Skeletal muscle cell (primary cell): ENCODE measurements around the gene RAC2.

Experiments
- DNase-seq: peaks from one replicate; pipeline ENCODE4 v3.0.0-alpha.2; 2010; ENCODE audit warnings: low read depth
- H3K4me3 ChIP-seq: 2 replicates; pipeline ENCODE4 v1.5.1; 2011; ENCODE audit warnings: low read depth, mild to moderate bottlenecking, control low read depth, low read length, moderate library complexity

Gene RAC2

DNA sequence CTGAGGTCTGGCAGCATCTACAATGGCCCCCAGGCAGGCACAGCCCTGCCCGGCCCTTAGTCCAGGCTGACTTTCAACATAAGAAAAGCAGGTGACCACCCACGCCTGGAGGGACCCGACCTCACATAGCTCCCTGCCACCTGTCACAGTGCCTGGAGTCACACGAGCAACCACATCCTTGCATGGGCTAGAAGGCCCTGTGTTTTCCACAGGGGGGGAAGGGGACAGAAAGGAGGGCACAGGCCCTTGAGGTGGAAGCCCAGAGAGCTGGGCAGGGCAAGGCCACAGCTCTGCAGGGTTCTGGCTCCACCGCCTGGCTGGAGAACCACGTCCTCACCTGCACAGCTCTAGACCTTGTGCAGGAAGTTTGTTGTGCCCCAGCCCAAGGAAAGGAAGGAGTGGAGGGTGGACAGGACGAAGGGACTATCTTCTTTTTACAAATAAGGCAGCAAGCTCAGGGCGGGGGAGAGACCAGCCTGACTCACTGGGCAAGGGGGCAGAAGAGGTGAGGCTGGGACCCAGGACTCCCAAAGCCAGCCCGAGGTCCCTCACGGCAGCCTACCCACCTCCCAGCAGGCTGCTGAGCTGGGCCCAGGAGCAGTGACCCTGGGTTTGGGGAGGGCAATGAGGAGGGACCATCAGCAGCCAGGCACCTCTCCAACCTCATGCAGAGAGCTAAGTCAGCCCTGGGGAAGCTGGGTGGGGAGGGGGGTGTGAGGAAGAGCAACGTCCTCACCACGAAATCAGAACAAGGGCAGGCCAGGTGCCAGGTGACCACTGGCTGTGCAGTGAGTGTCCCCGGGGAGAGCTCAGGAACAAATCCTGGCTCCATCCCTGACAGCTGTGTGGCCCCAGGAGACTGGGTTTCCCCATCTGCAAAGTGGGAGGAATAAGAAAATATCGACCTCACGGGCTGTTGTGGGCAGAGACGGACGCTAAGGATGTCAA is 60.4 kb downstream of the RAC2 start:
- no peak for DNase-seq
- no peak overlapping the region for H3K4me3 ChIP-seq

GRCh38 chr22:37182949-37183245 is 61.2 kb downstream of the RAC2 start:
- DNase-seq, result no peak

DNA sequence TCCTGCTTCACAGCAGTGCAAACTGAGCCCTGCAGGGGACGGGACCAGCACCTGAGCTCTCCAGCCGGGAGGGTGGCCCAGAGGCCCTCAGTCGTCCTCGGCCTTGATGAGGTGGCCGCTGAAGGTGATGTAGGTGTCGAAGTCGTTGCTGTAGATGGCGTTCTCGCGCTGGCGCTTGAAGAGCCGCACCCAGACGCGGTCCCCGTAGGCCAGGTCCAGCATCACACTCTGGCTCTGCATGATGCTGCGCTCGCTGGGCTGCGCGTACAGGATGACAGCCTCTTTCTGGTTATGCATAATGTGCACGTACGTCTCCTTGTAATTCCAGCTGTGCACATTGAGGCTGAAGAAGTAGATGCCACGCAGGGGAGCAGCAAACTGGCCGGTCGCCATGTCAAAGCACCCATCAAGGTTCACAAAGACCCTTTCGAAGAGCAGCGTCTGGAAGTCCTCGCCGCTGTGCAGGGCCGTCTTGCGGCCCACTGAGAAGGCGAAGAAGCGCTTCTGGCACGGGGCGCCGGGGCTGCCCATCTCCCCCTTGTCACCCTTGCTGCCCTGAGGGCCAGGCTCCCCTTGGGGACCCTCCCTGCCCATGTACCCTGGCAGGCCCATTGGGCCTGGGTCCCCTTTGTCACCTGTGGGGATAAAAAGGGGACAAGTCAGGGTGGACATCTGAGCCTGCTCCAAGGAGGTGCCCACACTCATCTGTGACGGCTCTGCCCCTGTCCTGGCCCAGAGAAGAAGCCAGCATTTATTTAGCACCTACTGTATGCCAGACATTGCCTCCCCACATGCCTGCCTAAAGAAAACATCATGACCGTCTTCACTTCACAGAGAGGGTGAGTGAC is 61.7 kb downstream of the RAC2 start:
- no peak overlapping the region for H3K4me3 ChIP-seq
- DNase-seq, result no peak

More at GRCh38 chr22:37182949-37183245, 61.2 kb downstream of the RAC2 start:
- no peak overlapping the region for H3K4me3 ChIP-seq

- H3K4me3 ChIP-seq, result no peak overlapping the region
- no peak for DNase-seq
Measured at GRCh38 chr22:37181681-37182080, 62.4 kb downstream of the RAC2 start.

- H3K4me3 ChIP-seq, result no peak overlapping the region
- DNase-seq, result no peak
Measured at GRCh38 chr22:37180531-37181231, 63.4 kb downstream of the RAC2 start.

- DNase-seq, result no peak
- no peak overlapping the region for H3K4me3 ChIP-seq
Measured at GRCh38 chr22:37179622-37180420, 64.2 kb downstream of the RAC2 start.

GRCh38 chr22:37179126-37179470 is 65.0 kb downstream of the RAC2 start:
- DNase-seq, result no peak
- no peak overlapping the region for H3K4me3 ChIP-seq

DNA sequence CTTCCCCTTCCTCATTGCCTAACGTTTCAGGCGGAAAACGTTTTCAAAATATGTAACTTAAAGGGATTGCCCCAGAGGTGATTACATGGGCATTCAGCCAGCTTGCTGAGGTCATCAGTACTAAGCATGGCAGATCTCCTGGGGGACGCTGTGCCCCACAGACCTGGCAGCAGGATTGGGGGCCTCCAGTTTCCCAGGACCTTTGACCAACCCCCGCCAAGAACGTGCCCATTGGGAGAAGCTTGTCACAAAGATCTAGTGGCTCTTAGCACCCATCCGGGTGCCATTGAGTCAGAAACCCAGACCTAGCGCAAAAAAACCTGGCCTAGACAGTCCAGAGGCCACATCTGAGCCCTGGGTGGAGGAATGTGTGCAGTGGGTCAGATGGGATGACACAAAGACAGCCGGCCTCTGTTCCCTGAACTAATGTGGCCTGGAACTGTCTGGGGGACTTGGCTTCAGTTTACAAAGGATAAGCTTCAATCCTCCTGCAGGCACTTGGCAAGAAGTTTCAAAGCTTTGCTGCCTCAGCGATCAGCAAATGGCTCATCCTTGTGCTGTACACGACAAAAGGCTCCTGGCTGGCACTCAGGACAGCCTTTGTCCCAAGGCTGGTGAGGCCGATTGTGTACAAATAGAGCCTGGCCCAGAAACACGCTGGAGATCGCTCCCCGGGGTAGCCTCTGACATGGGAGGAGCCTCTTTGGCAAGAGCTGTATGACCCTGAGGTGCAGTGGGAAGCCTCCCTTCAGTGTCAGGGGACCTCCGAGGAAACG is 65.5 kb downstream of the RAC2 start:
- no peak for DNase-seq
- no peak overlapping the region for H3K4me3 ChIP-seq

DNA sequence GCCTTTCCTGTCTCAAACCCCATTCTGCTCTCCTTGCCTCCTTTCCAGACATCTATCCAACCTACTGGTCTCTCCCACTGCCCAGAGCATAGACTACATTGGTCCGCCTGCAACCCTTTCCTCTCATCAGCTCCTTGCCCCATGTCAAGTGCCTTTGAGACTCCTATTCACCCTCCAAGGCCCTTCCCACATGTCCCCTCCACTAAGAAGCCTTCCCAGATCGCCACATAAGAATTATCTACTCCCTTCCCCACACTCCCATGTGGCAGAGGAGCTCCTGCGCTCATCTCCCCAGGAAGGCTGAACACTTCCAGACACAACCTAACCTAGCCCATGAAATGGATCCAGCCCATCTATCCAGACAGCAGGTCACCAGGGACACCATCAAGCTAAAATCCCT is 66.3 kb downstream of the RAC2 start:
- no peak for DNase-seq
- no peak overlapping the region for H3K4me3 ChIP-seq

GRCh38 chr22:37177221-37177620 is 66.8 kb downstream of the RAC2 start:
- H3K4me3 ChIP-seq, result no peak overlapping the region
- DNase-seq, result no peak

DNA sequence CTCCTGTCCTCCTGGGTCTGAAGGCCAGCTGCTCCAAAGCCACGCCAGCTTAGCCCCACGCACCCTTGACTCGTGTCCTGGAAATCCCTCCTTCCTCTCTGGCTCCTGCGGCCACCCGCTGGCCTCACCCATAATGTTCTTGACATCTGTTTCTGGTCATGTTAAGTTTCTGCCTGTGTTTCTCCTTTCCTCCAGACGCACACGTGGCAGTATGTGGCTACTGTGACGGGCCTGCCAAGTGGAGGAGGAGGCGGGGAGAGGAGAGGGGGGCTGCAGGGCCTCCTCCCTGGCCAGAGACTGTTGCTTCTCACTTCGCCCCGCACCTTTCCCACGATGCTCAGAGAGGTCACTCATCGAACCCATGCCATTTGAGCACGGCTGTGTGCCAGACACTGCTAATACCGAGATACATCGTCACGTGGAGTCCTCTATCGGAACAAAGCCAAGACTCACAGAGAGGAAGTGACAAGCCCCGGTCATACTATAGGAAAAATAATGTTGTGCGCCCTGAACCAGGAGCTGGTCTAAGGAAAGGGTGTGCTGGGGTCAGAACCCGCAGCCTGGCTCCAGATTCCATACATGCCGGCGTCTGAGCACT is 67.5 kb downstream of the RAC2 start:
- DNase-seq, result peak; percentile 67
- no peak overlapping the region for H3K4me3 ChIP-seq

GRCh38 chr22:37175414-37176281 is 68.4 kb downstream of the RAC2 start:
- DNase-seq, result no peak
- H3K4me3 ChIP-seq, result no peak overlapping the region
